Brain pericyte (primary cell): ENCODE measurements around the gene ADD1.

Experiments
- DNase-seq: peaks from one replicate; pipeline ENCODE4 v3.0.0-alpha.2; 2012; ENCODE audit warnings: low read depth, low spot score

The ADD1 gene

DNA sequence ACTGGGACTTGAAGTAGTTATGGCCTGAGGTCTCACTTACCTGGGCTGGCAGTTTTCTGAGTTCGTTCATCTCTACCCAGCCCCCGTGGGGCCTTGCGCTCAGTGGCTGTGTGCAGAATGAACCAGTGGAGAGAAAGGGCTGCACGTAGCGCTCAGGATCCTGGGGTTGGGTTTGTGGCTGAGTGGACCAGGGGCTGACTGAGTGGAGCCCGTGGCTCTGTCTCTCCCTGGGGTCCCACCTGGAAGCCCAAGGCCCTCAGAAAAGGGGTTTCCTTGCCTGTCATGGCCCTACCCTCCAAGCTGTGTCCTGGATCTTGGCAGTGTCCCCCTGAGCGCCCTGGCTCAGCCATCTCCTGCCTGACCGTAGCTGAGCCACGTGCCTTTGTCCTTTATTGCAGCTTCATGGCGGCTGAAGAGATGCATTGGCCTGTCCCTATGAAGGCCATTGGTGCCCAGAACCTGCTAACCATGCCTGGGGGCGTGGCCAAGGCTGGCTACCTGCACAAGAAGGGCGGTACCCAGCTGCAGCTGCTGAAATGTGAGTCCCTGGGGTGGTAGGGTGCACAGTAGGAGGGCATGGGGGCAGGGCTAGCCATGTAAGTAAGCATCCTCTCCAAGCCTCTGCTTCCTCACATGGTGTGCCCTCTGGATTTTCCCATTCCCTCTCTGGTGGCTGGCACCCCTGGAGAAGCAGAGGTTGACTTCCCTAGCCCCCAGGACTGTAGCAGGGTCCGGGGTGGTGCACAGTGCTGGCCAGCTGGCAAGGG lies 23.2 kb upstream of the ADD1 start:
- no peak for DNase-seq

DNA sequence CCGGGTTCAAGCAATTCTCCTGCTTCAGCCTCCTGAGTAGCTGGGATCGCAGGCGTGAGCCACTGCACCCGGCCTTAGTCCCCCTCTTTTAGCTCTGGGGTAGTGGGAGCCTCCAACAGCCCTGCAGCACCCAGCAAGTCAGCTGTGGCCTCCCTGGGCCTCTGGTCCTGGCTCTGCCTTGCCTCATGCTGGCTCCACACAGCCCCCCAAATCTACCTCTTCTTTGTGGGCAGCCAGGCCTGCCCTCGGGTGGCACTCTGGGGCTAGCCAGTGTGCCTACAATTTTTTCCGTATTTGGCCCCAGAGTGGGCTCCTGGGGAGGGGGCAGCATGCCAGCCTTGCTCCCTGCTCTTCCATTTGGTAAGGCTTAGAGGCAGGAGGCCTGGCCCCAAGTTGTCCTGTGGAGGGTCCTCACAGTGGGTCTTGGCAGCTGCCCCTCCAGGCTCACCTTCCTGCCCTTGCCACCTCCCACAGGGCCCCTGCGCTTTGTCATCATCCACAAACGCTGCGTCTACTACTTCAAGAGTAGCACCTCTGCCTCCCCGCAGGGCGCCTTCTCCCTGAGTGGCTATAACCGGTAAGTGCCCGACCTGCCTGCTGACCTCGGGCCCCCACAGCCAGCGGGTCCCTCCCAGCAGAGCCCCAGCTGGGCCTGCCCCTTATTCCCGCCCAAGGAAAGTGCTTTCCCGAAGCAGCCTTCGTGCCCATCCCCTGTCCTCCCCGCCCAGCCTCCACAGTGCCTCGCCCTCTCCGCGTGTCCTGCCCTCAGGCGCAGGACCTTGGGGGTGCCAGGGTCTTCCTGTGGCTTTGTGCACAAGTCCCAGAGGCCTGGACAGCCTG lies 21.0 kb upstream of the ADD1 start:
- DNase-seq, result no peak

DNA sequence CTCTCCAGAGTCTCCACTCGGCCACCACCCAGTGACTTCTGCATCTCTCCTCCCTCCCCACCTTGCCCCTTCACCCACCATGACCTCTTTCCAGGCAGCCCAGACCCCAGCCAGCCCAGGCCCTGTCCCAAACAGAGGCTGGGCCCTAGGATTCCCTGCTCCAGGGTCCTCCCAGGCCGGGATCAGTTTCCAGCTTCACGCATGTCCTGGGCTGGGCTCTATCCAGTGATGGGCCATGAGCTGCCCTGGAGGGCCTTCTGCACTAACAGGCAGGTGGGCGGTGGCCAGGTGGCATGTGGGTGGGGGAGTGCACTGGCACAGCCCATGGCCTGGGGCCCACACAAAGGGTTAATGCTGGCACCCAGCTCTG lies 20.4 kb upstream of the ADD1 start:
- no peak for DNase-seq

DNA sequence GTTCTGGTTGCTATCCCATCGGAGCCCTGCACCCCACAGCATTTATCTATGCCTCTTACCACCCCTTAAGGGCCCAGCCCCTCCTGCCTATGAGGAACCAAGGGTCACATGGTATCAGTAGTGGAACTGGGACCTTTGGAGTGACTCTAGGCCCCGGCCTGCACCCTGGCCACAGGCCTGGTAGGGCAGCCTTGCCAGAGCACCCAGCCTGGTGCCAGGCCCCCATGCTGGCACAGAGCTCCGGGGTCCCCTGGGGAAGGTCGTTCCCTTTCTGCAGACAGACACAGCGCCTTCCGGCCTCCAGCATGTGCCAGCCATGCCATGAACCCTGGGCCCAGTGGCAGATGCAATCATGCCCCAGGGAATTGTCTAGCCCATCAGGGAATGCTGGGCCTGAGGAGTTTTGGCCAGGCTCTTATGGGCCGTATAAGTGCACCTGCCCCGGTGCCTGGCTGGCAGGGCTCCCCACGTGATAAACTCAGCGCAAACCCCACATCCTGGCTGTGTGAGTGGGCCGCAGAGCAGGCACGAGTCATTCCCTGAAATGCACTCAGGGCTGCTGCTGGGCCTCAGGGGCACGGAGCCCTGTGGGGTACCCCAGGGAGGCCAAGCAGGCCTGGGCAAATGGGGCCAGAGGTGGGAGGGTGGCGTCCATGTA lies 19.8 kb upstream of the ADD1 start:
- DNase-seq, result no peak

DNA sequence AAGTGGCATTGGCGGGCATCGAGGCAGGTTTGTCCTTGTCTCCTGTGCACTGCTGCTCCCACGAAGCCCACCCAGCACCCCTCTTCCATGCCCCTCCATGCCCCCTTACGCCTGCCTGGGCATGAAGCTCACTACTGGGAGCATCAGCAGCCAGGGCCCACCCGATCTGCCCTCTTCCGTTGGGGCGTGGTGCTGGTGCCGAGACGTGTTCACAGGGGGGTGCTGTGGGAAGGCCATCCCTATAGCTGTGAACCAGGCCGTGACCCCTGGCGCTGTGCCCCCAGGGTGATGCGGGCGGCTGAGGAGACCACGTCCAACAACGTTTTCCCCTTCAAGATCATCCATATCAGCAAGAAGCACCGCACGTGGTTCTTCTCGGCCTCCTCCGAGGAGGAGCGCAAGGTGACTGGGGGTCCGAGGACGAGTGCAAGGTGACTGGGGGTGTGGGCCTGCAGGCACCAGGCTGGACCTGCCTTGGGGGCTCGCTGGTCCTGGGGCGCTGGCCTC lies 19.3 kb upstream of the ADD1 start:
- no peak for DNase-seq

DNA sequence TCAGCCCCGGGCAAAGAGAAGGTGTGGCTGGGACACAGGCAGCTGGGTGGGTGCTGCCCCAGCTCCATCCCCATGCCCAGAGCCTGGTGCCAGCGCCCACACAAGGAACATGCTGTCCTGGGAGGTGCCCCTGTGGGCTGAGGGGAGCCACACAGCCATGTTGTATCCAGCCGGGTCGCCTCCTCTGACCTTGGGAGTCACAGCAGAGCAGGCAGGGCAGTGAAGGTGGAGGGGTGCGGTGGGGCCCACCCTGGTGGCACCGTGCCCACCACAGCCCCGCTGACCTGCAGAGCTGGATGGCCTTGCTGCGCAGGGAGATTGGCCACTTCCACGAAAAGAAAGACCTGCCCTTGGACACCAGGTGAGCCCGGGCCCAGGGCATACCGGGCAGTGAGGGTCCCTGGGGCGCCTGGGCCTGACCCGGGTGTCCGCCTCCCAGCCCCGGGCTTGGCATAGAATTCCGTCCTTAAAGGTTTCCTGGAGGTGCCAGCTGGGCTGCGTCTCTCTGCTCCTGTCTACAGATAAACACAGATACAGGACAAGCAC lies 18.7 kb upstream of the ADD1 start:
- DNase-seq, result no peak

DNA sequence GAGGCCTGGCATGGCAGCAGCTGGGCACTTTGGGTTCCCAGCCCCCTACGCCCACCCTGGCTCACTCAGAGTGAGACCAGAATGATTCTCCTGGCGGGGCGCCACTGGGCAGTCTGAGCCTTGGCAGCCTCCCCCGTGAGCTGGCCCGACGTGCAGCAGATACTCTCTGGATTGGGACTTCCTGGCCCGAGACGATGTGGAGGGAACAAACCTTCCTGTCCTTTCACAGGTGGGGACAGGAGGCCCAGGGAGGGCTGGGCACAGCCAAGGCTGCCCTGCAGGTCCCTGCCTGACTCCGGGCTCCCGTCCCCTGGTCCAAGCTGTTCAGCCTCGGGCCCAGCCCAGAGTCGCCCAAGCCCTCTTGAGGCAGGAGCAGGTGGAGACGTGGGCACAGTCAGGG lies 17.9 kb upstream of the ADD1 start:
- DNase-seq, result no peak

DNA sequence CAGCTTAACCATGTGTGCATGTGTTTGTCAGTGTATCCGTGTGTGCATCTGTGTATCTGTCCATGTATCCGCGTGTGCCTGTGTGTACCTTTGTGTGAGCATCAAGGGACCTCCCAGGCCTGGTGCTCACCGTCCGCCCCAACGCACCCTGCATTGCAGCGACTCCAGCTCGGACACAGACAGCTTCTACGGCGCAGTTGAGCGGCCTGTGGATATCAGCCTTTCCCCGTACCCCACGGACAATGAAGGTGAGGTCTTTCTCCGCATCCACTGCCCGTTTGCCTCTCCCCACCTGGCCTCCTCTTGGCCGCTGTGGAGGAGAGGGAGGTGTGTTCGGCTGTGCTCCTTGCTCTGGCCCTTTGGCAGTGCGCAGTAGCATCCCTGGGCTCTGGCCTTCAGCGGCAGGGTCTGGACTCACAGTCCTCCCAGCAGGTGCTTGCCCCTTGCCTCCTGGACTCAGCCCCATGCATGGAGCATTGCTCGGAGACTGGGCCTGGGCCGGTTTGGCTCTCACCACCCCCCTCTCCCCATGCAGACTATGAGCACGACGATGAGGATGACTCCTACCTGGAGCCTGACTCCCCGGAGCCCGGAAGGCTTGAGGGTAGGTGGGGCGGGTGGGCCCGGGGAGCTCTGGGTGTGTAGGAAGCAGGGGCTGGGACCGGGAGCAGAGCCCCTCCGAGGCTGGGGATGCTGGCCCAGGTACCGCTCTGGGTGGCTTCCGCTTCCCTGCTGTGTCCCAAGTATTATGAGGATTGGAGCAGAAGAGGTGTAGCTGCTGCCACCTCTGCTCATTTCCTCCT lies 16.4 kb upstream of the ADD1 start:
- no peak for DNase-seq

DNA sequence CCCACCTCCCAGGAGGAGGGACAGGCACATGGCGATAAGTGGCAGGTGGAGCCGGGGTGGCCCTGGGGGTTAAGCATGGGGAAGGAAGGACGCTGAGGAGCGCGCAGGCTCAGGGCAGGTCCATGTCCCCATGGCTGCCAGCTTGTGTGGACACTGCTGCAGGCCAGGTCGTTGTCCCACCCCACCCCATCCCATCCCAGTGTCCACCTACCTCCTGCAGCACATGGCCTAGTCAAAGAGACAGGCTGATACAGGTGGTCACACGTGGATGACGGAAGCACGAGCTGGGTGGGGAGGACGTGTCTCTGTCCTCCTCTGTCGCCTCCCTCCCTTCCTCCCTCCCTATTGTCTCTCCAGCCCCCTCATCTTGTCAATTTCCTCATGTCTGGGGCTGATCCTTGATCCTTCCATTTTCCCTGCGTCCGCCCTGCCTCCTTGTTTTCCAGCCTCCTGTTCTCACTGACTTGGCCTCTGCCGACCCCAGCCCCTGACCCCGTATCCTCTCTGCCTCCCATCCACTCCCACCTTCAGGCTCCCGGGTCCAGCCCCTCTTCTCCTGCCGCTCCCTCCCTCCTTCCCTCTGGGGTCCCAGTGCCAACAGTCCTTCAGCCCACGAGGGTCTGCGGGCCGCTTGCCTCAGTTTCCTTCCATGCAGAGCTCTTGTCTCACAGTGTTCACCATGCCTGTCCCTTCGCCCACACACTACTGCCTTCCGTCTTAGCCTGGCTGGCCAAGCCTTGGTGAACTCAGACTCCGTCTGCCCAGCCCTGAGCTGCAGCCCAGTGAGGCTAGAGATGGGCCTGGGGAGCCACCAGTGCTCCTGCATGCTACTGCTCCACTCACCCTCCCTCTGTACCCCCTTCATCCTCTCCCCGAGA lies 15.5 kb upstream of the ADD1 start:
- no peak for DNase-seq

DNA sequence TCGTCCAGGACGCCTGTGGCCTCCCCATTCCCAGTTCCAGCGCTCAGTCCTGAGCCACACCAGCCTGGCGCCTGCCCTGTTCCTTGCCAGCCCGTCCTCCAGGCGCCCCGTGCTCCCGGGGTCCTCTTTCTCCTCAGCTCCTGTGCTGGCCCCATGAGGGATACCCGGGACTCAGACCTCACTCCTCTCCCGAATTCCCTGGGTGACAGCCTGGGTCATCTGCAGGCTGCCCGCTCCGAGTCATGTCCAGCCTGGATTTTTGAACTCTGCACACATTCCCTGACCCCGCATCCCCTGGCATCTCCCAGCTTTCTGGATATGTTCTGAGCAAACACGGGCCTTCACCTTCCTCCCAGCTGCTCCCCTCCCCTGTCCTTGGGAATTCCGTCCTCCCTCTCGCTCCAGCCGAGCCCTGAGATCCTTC lies 14.9 kb upstream of the ADD1 start:
- no peak for DNase-seq

DNA sequence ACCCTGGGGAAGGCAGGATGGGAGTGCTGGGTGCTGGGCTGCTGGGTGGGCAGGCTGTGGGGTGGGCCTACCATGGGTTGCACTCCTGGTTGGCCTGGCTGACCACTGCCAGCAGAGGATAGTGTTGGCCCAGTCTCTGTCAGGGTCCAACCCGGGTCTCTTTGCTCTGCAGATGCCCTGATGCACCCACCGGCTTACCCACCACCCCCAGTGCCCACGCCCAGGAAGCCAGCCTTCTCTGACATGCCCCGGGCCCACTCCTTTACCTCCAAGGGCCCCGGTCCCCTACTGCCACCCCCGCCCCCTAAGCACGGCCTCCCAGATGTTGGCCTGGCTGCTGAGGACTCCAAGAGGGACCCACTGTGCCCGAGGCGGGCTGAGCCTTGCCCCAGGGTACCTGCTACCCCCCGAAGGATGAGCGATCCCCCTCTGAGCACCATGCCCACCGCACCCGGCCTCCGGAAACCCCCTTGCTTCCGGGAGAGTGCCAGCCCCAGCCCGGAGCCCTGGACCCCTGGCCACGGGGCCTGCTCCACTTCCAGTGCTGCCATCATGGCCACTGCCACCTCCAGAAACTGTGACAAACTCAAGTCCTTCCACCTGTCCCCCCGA lies 14.2 kb upstream of the ADD1 start:
- DNase-seq, result no peak

DNA sequence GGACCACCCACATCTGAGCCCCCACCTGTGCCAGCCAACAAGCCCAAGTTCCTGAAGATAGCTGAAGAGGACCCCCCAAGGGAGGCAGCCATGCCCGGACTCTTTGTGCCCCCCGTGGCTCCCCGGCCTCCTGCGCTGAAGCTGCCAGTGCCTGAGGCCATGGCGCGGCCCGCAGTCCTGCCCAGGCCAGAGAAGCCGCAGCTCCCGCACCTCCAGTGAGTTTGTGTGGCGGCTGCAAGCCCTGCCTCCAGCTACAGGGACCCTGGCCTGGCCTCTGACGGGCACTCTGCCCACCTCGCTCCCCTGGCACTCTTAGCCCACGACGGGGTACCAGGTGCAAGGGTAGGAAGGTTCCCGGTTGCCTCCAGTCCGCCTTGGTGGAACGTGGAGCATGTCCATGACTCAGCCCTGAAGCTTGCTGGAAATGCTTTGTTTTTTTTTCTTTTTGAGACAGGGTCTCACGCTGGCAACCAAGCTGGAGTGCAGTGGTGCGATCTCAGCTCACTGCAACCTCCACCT lies 13.7 kb upstream of the ADD1 start:
- DNase-seq, result no peak

DNA sequence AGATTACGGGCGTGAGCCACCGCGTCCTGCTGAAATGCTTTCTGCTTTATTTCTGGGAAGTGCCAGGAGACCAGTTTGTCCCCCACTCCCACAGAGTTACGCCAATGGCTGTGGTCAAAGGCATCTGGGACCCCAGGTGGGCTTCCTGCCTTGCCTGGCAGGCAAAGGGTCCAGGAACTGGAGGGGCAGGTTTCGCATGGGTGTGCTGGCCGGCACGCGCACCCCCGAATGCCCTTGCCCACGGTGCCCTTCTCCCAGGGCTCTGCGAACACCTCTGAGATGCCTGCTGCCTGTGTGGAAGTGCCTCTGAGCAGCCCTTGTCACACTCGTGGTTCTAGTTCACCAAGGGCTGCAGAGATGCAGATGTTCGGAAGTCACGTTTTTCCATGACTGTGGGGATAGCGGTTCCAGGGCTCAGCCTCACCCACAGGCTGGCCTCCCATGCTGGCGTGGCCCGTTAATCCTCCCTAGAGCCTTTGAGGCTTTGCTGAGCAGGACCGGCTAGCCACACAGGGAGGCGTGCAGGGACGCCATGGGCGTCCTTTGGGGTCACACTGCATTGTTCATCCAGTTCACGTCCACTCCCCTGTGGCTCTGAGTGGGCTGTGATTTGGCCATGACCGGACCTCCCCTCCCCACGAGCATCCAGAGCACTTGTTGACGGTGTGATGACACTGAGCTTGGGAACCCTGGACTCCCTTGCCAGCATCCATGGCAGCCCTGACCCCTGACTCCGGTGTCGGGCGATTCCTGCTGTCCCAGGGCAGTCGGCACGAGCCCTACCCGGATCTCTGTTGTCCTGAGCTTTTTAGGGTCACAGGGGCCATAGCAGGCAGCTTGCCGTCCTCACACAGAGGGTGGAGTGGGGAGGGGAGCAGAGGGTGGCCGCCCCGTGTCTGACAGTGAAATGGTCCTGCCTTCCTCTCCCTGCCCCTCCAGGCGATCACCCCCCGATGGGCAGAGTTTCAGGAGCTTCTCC lies 12.7 kb upstream of the ADD1 start:
- no peak for DNase-seq

DNA sequence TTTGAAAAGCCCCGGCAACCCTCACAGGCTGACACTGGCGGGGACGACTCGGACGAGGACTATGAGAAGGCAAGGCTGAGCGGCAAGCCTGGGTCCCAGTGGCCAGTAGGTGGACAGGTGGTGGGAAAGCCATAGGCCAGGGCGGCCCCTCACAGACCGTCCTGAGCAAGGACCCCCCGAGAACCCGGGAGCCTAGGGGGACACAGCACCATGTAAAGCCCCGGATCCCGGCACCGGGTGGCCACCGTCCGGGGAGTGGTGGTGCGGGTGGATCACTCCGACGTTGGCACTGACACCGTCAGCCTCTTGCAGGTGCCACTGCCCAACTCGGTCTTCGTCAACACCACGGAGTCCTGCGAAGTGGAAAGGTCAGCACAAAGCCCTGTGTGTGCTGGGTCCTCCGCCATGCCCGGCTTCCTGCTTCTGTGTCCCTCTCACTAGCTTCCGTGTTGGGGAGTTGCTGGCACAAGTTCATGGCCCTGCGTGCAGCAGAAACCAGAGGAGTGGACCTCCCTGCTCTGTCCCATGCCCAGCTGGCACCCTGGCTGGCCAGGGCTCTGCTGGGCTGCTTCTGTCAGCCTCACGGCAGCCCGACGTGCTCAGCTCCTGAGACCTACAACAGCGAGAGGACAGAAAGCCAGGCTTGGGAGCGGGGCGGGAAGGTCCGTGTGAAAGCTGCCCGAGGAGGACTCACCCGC lies 11.9 kb upstream of the ADD1 start:
- DNase-seq, result no peak

DNA sequence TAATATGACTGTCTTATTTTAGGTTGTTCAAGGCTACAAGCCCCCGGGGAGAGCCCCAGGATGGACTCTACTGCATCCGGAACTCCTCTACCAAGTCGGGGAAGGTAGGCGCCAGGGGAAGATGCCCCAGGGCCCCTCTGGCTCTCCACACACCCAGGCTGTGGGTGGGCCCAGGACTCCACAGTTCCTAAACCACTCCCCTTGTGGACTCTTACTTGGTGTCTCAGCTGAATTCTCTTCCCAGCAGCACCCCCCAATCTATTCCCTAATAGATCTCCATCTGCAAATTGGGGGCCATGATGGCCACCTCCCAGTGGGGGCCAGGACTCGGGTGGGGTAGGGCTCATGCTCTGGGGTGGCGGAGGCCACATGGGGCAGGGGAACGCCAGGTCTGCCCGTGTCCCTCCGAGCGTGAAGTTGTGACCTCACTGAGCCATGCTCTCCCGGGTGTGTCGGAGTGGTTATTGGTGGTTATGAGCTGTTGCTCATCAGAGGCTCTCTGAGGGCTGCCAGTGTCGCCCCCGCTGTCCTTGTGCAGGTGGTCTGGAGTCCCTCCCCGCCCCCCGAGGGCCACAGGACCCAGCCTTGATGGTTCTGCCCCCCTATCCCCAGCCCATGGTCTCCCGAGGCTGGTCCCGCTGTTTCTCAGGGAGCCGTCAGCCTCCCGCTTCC lies 11.2 kb upstream of the ADD1 start:
- no peak for DNase-seq

DNA sequence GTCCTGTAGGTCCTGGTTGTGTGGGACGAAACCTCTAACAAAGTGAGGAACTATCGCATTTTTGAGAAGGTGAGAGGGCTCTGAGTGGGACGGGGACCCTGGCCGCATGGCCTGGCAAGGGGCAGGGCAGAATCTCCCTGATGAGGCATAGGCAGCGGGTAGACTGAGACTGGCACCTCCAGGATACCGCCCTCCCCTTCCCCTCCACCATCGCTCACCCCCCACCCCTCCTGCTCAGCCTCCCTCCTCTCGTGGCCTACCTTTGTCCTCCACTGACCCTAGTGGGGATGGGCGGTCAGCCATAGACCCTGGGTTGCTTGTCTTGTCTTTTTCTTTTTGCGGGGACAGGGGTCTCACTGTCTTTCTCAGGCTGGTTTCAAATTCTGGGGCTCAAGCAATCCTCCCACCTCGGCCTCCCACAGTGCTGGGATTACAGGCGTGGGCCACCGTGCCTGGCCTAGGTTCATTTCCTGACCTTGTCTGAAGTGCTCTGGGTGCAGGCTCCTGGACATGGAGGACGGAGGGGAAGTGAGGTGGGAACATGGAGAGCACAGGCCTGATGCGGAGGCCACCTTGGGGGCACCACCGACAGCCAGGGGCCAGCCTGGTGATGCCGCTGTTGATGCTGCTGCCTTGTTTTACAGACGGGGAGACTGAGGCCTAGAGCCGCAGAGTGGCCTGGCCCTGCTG lies 10.5 kb upstream of the ADD1 start:
- no peak for DNase-seq

DNA sequence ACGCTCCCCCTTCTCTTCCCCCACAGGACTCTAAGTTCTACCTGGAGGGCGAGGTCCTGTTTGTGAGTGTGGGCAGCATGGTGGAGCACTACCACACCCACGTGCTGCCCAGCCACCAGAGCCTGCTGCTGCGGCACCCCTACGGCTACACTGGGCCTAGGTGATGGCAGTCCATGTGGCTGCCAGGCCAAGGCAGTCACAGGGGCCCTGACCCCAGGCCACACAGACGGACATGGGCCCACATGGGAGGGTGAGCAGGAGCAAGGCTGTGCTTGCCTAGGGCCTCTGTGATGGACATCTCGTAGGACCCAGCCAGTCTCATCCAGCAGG lies 10.0 kb upstream of the ADD1 start:
- no peak for DNase-seq
